A673 (cell line): ENCODE results near the gene HMCN2. TPM values are rescaled to one million over a fixed set of nuclear protein-coding genes. Genes with fewer than 3 reads are reported as not detected.

ENCODE experiments used
- BruUV-seq: library from RNA; stranded (reverse); fragments of 400-500 nt; replicated peaks from 2 replicates; lab custom pipeline; 2021; lab: Mats Ljungman, UMichigan
- CTCF ChIA-PET: fragments of 300-600 bp; sonication (Branson Sonifier 250); formaldehyde crosslinking; loops from one replicate; lab custom pipeline; 2022; ENCODE audit warnings: antibody characterized with exemption; lab: Charles Lee
- POLR2A ChIA-PET: fragments of 300-600 bp; sonication (Branson Sonifier 250); formaldehyde crosslinking; loops from one replicate; lab custom pipeline; 2022; ENCODE audit warnings: antibody characterized with exemption; ENCODE audit not compliant: low non-redundant PET; lab: Charles Lee
- DNase-seq: peaks from one replicate; pipeline ENCODE4 v3.0.0-alpha.2; 2015; ENCODE audit warnings: low spot score
- H3K27ac ChIP-seq: fragments of 200-600 bp; sonication (generic); 2 replicates; pipeline ENCODE4 v1.5.1; 2016; ENCODE audit warnings: mixed run types, low read depth, mild to moderate bottlenecking, mixed read lengths, antibody characterized with exemption, low read length; ENCODE audit not compliant: poor library complexity, severe bottlenecking
- H3K27me3 ChIP-seq: fragments of 200-600 bp; sonication (generic); replicated peaks from 2 replicates; pipeline ENCODE4 v1.6.1; 2017; ENCODE audit warnings: mixed run types, low read depth, mild to moderate bottlenecking, mixed read lengths, antibody characterized with exemption, low read length; ENCODE audit not compliant: insufficient read depth, poor library complexity
- H3K36me3 ChIP-seq: fragments of 200-600 bp; sonication (generic); 2 replicates; pipeline ENCODE4 v1.6.1; 2016; ENCODE audit warnings: mixed run types, mild to moderate bottlenecking, mixed read lengths, antibody characterized with exemption, low read length; ENCODE audit not compliant: insufficient read depth, poor library complexity, severe bottlenecking
- H3K4me1 ChIP-seq: fragments of 200-600 bp; sonication (generic); 2 replicates; pipeline ENCODE4 v1.6.1; 2017; ENCODE audit warnings: mixed run types, mild to moderate bottlenecking, mixed read lengths, antibody characterized with exemption, low read length; ENCODE audit not compliant: insufficient read depth, poor library complexity, severe bottlenecking
- H3K4me3 ChIP-seq: fragments of 200-600 bp; sonication (generic); 2 replicates; pipeline ENCODE4 v1.5.1; 2016; ENCODE audit warnings: low read depth, mixed run types, mild to moderate bottlenecking, mixed read lengths, low read length; ENCODE audit not compliant: poor library complexity, severe bottlenecking
- H3K9me3 ChIP-seq: fragments of 200-600 bp; sonication (generic); 2 replicates; pipeline ENCODE4 v1.6.1; 2016; ENCODE audit warnings: mixed run types, low read depth, mild to moderate bottlenecking, mixed read lengths, antibody characterized with exemption, low read length; ENCODE audit not compliant: poor library complexity, severe bottlenecking
- CTCF ChIP-seq: fragments of 300-800, 200-600 bp; sonication (generic); conservative IDR thresholded peaks from 2 replicates; pipeline ENCODE4 v1.5.1; 2017; ENCODE audit warnings: low read depth, mild to moderate bottlenecking, antibody characterized with exemption, low read length, moderate library complexity, mixed read lengths
- EZH2 ChIP-seq: fragments of 200-600 bp; sonication (generic); IDR thresholded peaks from 2 replicates; pipeline ENCODE4 v1.6.1; 2017; ENCODE audit warnings: borderline replicate concordance, low read depth, mild to moderate bottlenecking, mixed read lengths, antibody characterized with exemption, low read length; ENCODE audit not compliant: poor library complexity, severe bottlenecking
- intact Hi-C: fragments of 100-400 bp; cut with micrococcal nuclease; formaldehyde crosslinking; loops from one replicate; pipeline ENCODE4 v1.10.0; 2022; ENCODE audit not compliant: unreplicated experiment
- total RNA-seq: library from RNA; stranded (reverse); gene quantifications from 2 replicates; pipeline ENCODE4 v1.2.3, GENCODE V29; 2021

Gene HMCN2
- total RNA-seq, 1 experiment from 2014 or later: 0.28 TPM

DNA sequence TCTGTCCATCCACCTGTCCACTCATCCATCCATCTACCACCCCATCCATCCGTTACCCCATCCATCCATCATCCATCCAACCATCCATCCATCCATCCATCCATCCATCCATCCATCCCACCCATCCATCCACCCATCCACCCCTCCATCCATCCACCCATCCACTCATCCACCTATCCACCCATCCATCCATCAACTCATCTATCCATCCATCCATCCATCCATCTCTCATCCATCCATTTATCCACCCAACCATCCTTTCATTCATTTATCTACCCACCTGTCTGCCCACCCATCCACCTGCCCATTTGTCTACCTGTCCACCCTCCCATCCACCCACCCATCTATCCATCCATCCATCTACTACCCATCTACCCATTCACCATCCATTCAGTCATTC lies 95.1 kb downstream of the HMCN2 start:
- Histone ChIP-seq H3K4me3 (no peak overlapping the region), H3K4me1 (no peaks in the 10 kb centered on the region), H3K9me3 (no peaks in the 10 kb centered on the region), H3K27me3 (no peaks in the 10 kb centered on the region), H3K27ac (no peak overlapping the region), H3K36me3 (no peaks in the 10 kb centered on the region)
- DNase-seq: no peak
- ChIA-PET CTCF (no interaction called here), POLR2A (no interaction called here)
- intact Hi-C loops: no loop called here
- TF ChIP-seq EZH2 (no peak), CTCF (no peak)
- no TSS peak for BruUV-seq

DNA sequence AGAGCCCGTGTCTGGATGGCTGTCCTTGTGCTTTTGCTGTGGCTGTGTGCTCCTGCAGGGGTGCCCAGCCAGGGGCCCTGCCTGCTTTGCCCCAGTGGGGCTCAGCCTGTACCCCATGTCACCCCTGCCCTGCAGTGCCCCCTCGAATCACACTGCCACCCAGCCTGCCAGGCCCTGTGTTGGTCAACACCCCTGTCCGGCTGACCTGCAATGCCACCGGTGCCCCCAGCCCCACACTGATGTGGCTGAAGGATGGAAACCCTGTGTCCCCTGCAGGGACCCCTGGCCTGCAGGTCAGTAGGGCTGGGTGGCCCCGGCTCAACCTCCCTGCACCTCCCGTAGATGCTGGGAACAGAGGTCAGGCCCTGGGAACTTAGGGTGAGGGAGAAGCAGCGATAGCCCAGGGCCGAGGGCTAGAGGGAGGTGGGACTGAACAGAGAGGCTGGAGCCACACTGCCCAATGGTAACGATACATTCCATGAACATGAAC lies 96.4 kb downstream of the HMCN2 start:
- no peak overlapping the region for H3K4me3 ChIP-seq
- ChIA-PET POLR2A (no interaction called here), CTCF (no interaction called here)
- no peaks in the 10 kb centered on the region for H3K27me3 ChIP-seq
- BruUV-seq: no TSS peak
- H3K27ac ChIP-seq: no peak overlapping the region
- no peaks in the 10 kb centered on the region for H3K9me3 ChIP-seq
- DNase-seq: no peak
- H3K4me1 ChIP-seq: no peaks in the 10 kb centered on the region
- intact Hi-C loops: no loop called here
- TF ChIP-seq EZH2: no peak
- TF ChIP-seq CTCF: no peak
- no peaks in the 10 kb centered on the region for H3K36me3 ChIP-seq

DNA sequence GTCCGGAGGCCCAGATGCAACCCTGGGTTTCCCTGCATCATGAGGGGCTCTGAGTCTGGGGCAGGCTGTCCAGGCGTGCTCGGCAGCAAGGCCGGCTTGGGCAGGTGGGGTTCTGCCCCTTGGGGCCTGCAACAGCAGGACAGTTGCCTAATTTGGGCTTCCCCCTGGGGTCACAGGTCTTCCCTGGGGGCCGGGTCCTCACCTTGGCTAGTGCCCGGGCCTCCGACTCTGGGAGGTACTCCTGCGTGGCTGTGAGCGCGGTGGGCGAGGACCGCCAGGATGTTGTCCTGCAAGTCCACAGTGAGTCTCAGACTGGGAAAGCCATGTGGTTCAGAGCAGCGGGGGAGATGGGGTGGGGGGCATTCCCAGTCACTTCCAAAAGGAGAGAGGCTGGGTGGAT lies 97.1 kb downstream of the HMCN2 start:
- ChIA-PET POLR2A (no interaction called here), CTCF (no interaction called here)

More for the DNA sequence above, 97.1 kb downstream of the HMCN2 start:
- no peak overlapping the region for H3K27ac ChIP-seq
- no peak for DNase-seq
- H3K36me3 ChIP-seq: no peaks in the 10 kb centered on the region
- no peaks in the 10 kb centered on the region for H3K9me3 ChIP-seq
- TF ChIP-seq CTCF: no peak
- TF ChIP-seq EZH2: no peak
- intact Hi-C loops: no loop called here
- H3K27me3 ChIP-seq: no peaks in the 10 kb centered on the region
- no TSS peak for BruUV-seq
- H3K4me1 ChIP-seq: no peaks in the 10 kb centered on the region
- H3K4me3 ChIP-seq: no peak overlapping the region
